RWPE1 (cell line): Measurements from ENCODE around the gene FAF2.

Experiments used
- CTCF ChIA-PET: fragments of 350-600 bp; sonication (Branson Sonifier 250); formaldehyde crosslinking; extraction: SDS; loops from one replicate; lab custom pipeline; 2021; lab: Yijun Ruan, JAX
- POLR2A ChIA-PET: fragments of 400-600 bp; formaldehyde crosslinking; extraction: SDS; loops from one replicate; lab custom pipeline; 2020; ENCODE audit warnings: antibody characterized with exemption; ENCODE audit not compliant: low non-redundant PET; lab: Yijun Ruan, JAX
- DNase-seq: peaks from one replicate; pipeline ENCODE4 v3.0.0; 2012; ENCODE audit warnings: low spot score
- H3K27ac ChIP-seq: fragments of 450-650 bp; 2 replicates; pipeline ENCODE4 v1.5.1; 2017
- TF ChIP-seq, protein P1 (sequence below): fragments of 450-650 bp; conservative IDR thresholded peaks from 2 replicates; pipeline ENCODE4 v1.5.1; 2017; ENCODE audit warnings: low read depth, mild to moderate bottlenecking

FAF2 gene

DNA sequence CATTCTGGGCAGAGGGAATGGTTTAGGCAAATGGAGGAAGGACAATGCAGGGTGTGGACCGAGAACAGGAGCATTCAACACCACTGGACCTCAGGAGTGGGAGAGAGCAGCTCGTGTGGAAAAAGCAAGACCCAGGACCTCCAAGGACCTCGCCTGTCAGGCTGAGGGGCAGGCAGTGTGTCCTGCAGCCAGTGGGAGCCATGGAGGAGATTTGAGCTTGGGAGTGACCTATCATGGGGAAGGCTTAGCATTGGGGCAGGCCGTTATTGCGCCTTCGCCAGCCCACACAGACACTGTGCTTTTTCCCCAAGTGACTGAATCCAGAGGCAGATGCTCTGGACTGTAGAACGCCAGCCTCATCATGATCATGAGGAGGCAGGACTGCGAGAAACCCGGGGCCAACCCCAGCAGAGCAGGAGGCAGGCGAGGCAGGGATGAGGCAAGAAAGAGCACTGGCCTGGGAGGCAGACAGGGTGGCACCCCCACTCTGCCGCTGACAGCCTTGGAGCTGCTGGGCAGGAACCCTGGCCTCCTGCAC, 104.2 kb downstream of the FAF2 start:
- peak overlapping the region; percentile 74 for H3K27ac ChIP-seq
- ChIA-PET POLR2A (no interaction called here), CTCF (interaction anchor here (0.5 to 0.6 kb wide), 2 partner anchors 9 to 18 kb away, joined by 3 read pairs; no protein-coding TSS in a partner anchor)
- TF ChIP-seq, protein P1, sequence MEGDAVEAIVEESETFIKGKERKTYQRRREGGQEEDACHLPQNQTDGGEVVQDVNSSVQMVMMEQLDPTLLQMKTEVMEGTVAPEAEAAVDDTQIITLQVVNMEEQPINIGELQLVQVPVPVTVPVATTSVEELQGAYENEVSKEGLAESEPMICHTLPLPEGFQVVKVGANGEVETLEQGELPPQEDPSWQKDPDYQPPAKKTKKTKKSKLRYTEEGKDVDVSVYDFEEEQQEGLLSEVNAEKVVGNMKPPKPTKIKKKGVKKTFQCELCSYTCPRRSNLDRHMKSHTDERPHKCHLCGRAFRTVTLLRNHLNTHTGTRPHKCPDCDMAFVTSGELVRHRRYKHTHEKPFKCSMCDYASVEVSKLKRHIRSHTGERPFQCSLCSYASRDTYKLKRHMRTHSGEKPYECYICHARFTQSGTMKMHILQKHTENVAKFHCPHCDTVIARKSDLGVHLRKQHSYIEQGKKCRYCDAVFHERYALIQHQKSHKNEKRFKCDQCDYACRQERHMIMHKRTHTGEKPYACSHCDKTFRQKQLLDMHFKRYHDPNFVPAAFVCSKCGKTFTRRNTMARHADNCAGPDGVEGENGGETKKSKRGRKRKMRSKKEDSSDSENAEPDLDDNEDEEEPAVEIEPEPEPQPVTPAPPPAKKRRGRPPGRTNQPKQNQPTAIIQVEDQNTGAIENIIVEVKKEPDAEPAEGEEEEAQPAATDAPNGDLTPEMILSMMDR, result no peak
- DNase-seq, result no peak

- TF ChIP-seq, protein P1, result no peak
- peak; percentile 92 for DNase-seq
- POLR2A ChIA-PET, result no interaction called here
- CTCF ChIA-PET, result interaction anchor here (0.6 kb wide), 1 partner anchor 19 kb away, joined by 3 read pairs; no protein-coding TSS in a partner anchor
- H3K27ac ChIP-seq, result peak overlapping the region; percentile 74
These were observed 105.3 kb downstream of the FAF2 start for GRCh38 chr5:176553260-176554085.

- H3K27ac ChIP-seq, result no peak overlapping the region
- no peak for DNase-seq
- ChIA-PET CTCF (interaction anchor here (0.6 kb wide), 1 partner anchor 31 kb away, joined by 4 read pairs; no protein-coding TSS in a partner anchor), POLR2A (interaction anchor here (0.6 kb wide), 1 partner anchor 14 kb away, joined by 5 read pairs; no protein-coding TSS in a partner anchor)
- TF ChIP-seq, protein P1, result no peak
These were observed 109.7 kb downstream of the FAF2 start for GRCh38 chr5:176557846-176558245.
